Ascending aorta (tissue), 2 donors: ENCODE results near the gene FBLN1. TPM values are rescaled to one million over a fixed set of nuclear protein-coding genes. Genes with fewer than 3 reads are reported as not detected.
A peak's percentile ranks its signal among the peaks of the same experiment; 100 is the strongest.

Experiments
- DNase-seq, 2 donors: peaks; one replicate each; pipeline ENCODE4 v3.0.0-alpha.2; 2019; ENCODE audit warnings: low spot score in 2 of 2
- H3K27ac ChIP-seq, 2 donors: fragments of 200-600 bp; sonication (generic); one replicate each; pipeline ENCODE4 v1.5.1; 2016 to 2017; ENCODE audit warnings: mild to moderate bottlenecking in 1 of 2
- H3K27me3 ChIP-seq: fragments of 200-600 bp; sonication (generic); one replicate; pipeline ENCODE4 v1.5.1; 2017
- H3K36me3 ChIP-seq, 2 donors: fragments of 200-600 bp; sonication (generic); one replicate each; pipeline ENCODE4 v1.5.1; 2016
- H3K4me1 ChIP-seq, 2 donors: fragments of 200-600 bp; sonication (generic); one replicate each; pipeline ENCODE4 v1.5.1; 2016 to 2017; ENCODE audit warnings: mild to moderate bottlenecking in 1 of 2
- H3K4me3 ChIP-seq, 2 donors: fragments of 200-600 bp; sonication (generic); one replicate each; pipeline ENCODE4 v1.5.1; 2016 to 2017; ENCODE audit warnings: mild to moderate bottlenecking in 1 of 2
- H3K9me3 ChIP-seq, 2 donors: fragments of 200-600 bp; sonication (generic); one replicate each; pipeline ENCODE4 v1.5.1; 2016
- intact Hi-C: fragments of 100-400 bp; cut with DNase I; formaldehyde crosslinking; loops from one replicate; pipeline ENCODE4 v1.15.1; 2023
- total RNA-seq: library from RNA; depleted of rRNA; stranded (reverse); fragments of >200 nt; gene quantifications from one replicate; pipeline ENCODE4 v1.1.0, GENCODE V29; 2016
- TF ChIP-seq, protein P1 (sequence below), 3 experiments: fragments of 200-600 bp in 2 of 3; fragments of 450-650 bp in 1 of 3; sonication (generic) in 2 of 3; IDR thresholded peaks; one replicate each; pipeline ENCODE4 v1.5.1; 2016 to 2019; ENCODE audit warnings: antibody characterized with exemption in 3 of 3, mild to moderate bottlenecking in 1 of 3, moderate library complexity in 1 of 3

Gene FBLN1
- total RNA-seq, 1 donor from 2014 or later: 580 TPM

- Histone ChIP-seq H3K4me1 (peaks cover 5 to 22% of the 10 kb centered on the region in 2 donors), H3K27ac (peak overlapping the region; percentile 65 to 86), H3K4me3 (no peak overlapping the region), H3K27me3 (no peaks in the 10 kb centered on the region), H3K36me3 (no peaks in the 10 kb centered on the region), H3K9me3 (no peaks in the 10 kb centered on the region)
- DNase-seq: no peak
- intact Hi-C loops: loop anchor here (2.0 to 5.0 kb wide), 2 partner anchors 36 to 61 kb away; no protein-coding TSS in a partner anchor
- TF ChIP-seq, protein P1, sequence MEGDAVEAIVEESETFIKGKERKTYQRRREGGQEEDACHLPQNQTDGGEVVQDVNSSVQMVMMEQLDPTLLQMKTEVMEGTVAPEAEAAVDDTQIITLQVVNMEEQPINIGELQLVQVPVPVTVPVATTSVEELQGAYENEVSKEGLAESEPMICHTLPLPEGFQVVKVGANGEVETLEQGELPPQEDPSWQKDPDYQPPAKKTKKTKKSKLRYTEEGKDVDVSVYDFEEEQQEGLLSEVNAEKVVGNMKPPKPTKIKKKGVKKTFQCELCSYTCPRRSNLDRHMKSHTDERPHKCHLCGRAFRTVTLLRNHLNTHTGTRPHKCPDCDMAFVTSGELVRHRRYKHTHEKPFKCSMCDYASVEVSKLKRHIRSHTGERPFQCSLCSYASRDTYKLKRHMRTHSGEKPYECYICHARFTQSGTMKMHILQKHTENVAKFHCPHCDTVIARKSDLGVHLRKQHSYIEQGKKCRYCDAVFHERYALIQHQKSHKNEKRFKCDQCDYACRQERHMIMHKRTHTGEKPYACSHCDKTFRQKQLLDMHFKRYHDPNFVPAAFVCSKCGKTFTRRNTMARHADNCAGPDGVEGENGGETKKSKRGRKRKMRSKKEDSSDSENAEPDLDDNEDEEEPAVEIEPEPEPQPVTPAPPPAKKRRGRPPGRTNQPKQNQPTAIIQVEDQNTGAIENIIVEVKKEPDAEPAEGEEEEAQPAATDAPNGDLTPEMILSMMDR (IDR thresholded peaks at IDR 0.05): no peak
Observed at GRCh38 chr22:45478108-45478771, 24.4 kb upstream of the FBLN1 start.

DNA sequence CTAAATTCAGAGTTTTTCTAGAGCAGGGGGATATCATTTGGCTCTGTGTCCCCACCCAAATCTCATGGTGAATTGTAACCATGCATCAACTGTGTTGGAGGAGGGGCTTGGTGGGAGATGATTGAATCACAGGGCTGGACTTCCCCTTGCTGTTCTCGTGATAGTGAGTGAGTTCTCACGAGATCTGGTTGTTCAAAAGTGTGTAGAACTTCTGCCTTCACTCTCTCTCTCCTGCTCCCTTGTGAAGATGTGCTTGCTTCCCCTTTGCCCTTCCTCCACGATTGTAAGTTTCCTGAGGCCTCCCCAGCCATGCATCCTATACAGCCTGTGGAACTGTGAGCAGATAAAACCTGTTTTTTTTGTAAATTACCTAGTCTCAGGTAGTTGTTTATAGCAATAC is 22.0 kb upstream of the FBLN1 start:
- no peak overlapping the region for H3K4me3 ChIP-seq
- peaks cover 9 to 27% of the 10 kb centered on the region in 2 donors for H3K4me1 ChIP-seq
- TF ChIP-seq, protein P1 (IDR thresholded peaks at IDR 0.05): no peak
- no peaks in the 10 kb centered on the region for H3K36me3 ChIP-seq
- intact Hi-C loops: no loop called here
- DNase-seq: no peak
- no peak overlapping the region for H3K27ac ChIP-seq
- no peaks in the 10 kb centered on the region for H3K27me3 ChIP-seq
- H3K9me3 ChIP-seq: no peaks in the 10 kb centered on the region

DNA sequence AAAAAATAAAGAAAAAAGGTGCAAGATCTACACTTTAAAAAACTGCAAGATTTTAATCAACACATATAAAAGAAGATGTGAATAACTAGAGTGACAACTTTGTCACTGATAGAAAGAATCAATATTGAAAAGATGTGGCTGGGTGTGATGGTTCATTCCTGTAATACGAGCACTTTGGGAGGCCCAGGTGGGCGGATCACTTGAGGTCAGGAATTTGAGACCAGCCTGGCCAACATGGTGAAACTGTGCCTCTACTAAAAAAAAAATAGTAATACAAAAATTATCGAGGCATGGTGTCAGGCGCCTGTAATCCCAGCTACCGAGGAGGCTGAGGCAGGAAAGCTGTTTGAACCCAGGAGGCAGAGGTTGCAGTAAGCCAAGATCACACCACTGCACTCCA is 21.0 kb upstream of the FBLN1 start:
- H3K9me3 ChIP-seq: no peaks in the 10 kb centered on the region
- no peak overlapping the region for H3K27ac ChIP-seq
- no peaks in the 10 kb centered on the region for H3K27me3 ChIP-seq
- DNase-seq: no peak
- no peak overlapping the region for H3K4me3 ChIP-seq
- TF ChIP-seq, protein P1 (IDR thresholded peaks at IDR 0.05): no peak
- peaks cover 9 to 29% of the 10 kb centered on the region in 2 donors for H3K4me1 ChIP-seq
- intact Hi-C loops: no loop called here
- H3K36me3 ChIP-seq: no peaks in the 10 kb centered on the region

- H3K4me1 ChIP-seq: peaks cover 9 to 29% of the 10 kb centered on the region in 2 donors
- H3K4me3 ChIP-seq: no peak overlapping the region
- DNase-seq: no peak
- no peaks in the 10 kb centered on the region for H3K27me3 ChIP-seq
- H3K36me3 ChIP-seq: no peaks in the 10 kb centered on the region
- H3K9me3 ChIP-seq: no peaks in the 10 kb centered on the region
- TF ChIP-seq, protein P1 (IDR thresholded peaks at IDR 0.05): no peak
- H3K27ac ChIP-seq: no peak overlapping the region
- intact Hi-C loops: no loop called here
Observed at GRCh38 chr22:45482169-45482568, 20.5 kb upstream of the FBLN1 start.

GRCh38 chr22:45483319-45483718 is 19.4 kb upstream of the FBLN1 start:
- no peak for DNase-seq
- Histone ChIP-seq H3K27ac (no peak overlapping the region), H3K27me3 (no peaks in the 10 kb centered on the region), H3K4me3 (no peak overlapping the region), H3K9me3 (no peaks in the 10 kb centered on the region), H3K4me1 (peaks cover 3 to 20% of the 10 kb centered on the region in 2 donors), H3K36me3 (no peaks in the 10 kb centered on the region)
- intact Hi-C loops: no loop called here
- TF ChIP-seq, protein P1 (IDR thresholded peaks at IDR 0.05): no peak
